Ovary (tissue), 9 donors: ENCODE measurements around the gene MYT1. TPM values are rescaled to one million over a fixed set of nuclear protein-coding genes. Genes with fewer than 3 reads are reported as not detected.
A peak's percentile ranks its signal among the peaks of the same experiment; 100 is the strongest.
"Not testable (repeated sequence)": the region's sequence is repeated elsewhere in the genome, so short reads cannot be mapped to it uniquely, and the experiment has no call there.

ENCODE experiments used
- DNase-seq, 5 donors: peaks; one replicate each; pipeline ENCODE4 v3.0.0-alpha.2; 2019 to 2020
- H3K27ac ChIP-seq, 2 donors: fragments of 200-600 bp; one replicate each; pipeline versions ENCODE4 v1.5.1 to v1.8.0; 2019 to 2022
- H3K27me3 ChIP-seq: fragments of 200-600 bp; one replicate; pipeline ENCODE4 v1.8.0; 2022
- H3K36me3 ChIP-seq: fragments of 200-600 bp; sonication (generic); one replicate; pipeline ENCODE4 v1.5.1; 2019
- H3K4me1 ChIP-seq: one replicate; pipeline ENCODE4 v1.8.1; 2013; ENCODE audit warnings: mild to moderate bottlenecking, moderate library complexity; ENCODE audit not compliant: insufficient read depth
- H3K4me3 ChIP-seq: fragments of 200-600 bp; sonication (generic); one replicate; pipeline ENCODE4 v1.5.1; 2017
- H3K9me3 ChIP-seq, 2 donors: fragments of 200-600 bp in 1 of 2; sonication (generic) in 1 of 2; one replicate each; pipeline versions ENCODE4 v1.5.1 to v1.8.1; 2013 to 2019; ENCODE audit warnings: mild to moderate bottlenecking in 1 of 2, moderate library complexity in 1 of 2
- EP300 ChIP-seq: sonication (generic); formaldehyde crosslinking; IDR thresholded peaks from one replicate; pipeline ENCODE4 v1.6.1; 2017; ENCODE audit warnings: antibody characterized with exemption
- POLR2A ChIP-seq: fragments of 450-650 bp; IDR thresholded peaks from one replicate; pipeline ENCODE4 v1.6.1; 2017; ENCODE audit warnings: antibody characterized with exemption, mild to moderate bottlenecking, moderate library complexity
- WGBS, 3 donors: extraction: QIAGEN DNeasy Blood & Tissue Kit in 1 of 3; methylation state at CpG; one replicate each; pipeline versions ENCODE4 v1.1.5 to v1.1.7; 2013 to 2017; 5-methylcytosine and 5-hydroxymethylcytosine counted together
- intact Hi-C, 4 donors: fragments of 100-400 bp; cut with DNase I; formaldehyde crosslinking; loops; one replicate each; pipeline versions ENCODE4 v1.11.0 to v1.15.1; 2022 to 2023
- polyA plus RNA-seq, 2 donors: library from polyadenylated mRNA; stranded (reverse); fragments of 200-250 nt in 1 of 2; fragments of 350-450 nt in 1 of 2; fragmentation: Illumina TruSeq in 1 of 2; extraction: RNeasy Lipid Tissue Mini Kit (QIAGEN cat#74804) in 1 of 2; gene quantifications; one replicate each; pipeline ENCODE4 v1.2.3, GENCODE V29; 2013 to 2014
- total RNA-seq, 7 donors: library from RNA; depleted of rRNA in 2 of 7; stranded (reverse); fragments of >200 nt in 2 of 7; fragmentation: NEBNext Ultra II Directional in 3 of 7; extraction: Animal tissue kit (Norgen Biotek cat#: 25700) in 3 of 7; gene quantifications; one replicate each; pipeline versions ENCODE4 v1.1.0 to v1.2.4, GENCODE V29; 2016 to 2023
- TF ChIP-seq, protein P1 (sequence below), 3 donors: fragments of 450-650 bp in 2 of 3; fragments of 200-600 bp in 1 of 3; IDR thresholded peaks; one replicate each; pipeline versions ENCODE4 v1.5.1 to v1.8.0; 2016 to 2022; ENCODE audit warnings: antibody characterized with exemption in 3 of 3, mild to moderate bottlenecking in 1 of 3
- donor health status: DM: no; HTN: no; CAD: no; lungs with moderate emphysema.
- donor health status: DM: no; HTN: no; CAD: no.
- donor health status: Bipolar disorder and iron deficiency.
- donor health status: DM: yes; HTN: yes; CAD: no.
- donor health status: DM: no; HTN: no; CAD: no.
- donor health status: DM: yes; HTN: yes; CAD: no.

MYT1 gene
- total and polyA plus RNA-seq, 9 donors = 0.05 to 0.25 (median 0.13) TPM; not detected in 1

DNA sequence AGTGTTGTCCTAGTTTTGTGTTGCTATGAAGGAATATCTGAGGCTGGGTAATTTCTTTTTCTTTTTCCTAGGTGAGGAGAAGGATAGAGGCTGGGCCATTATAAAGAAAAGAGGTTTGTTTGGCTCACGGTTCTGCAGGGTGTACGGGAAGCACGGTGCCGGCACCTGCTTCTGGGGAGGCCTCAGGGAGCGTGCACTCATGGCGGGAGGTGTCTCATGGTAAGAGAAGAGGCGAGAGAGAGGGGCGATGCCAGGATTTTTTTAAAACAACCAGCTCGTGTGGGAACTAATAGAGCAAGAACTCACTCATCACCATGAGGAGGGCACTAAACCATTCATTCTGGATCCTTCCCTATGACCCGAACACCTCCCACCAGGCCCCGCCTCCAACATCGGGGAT is 42.7 kb upstream of the MYT1 start:
- H3K27me3 ChIP-seq = no peaks in the 10 kb centered on the region
- H3K4me3 ChIP-seq = no peak overlapping the region
- 69 to 81% (median 75%) methylated on average over 12 of the region's 12 CpGs for WGBS, 3 donors
- H3K36me3 ChIP-seq = no peaks in the 10 kb centered on the region
- TF ChIP-seq EP300 (no peak), POLR2A (no peak)
- TF ChIP-seq, protein P1, sequence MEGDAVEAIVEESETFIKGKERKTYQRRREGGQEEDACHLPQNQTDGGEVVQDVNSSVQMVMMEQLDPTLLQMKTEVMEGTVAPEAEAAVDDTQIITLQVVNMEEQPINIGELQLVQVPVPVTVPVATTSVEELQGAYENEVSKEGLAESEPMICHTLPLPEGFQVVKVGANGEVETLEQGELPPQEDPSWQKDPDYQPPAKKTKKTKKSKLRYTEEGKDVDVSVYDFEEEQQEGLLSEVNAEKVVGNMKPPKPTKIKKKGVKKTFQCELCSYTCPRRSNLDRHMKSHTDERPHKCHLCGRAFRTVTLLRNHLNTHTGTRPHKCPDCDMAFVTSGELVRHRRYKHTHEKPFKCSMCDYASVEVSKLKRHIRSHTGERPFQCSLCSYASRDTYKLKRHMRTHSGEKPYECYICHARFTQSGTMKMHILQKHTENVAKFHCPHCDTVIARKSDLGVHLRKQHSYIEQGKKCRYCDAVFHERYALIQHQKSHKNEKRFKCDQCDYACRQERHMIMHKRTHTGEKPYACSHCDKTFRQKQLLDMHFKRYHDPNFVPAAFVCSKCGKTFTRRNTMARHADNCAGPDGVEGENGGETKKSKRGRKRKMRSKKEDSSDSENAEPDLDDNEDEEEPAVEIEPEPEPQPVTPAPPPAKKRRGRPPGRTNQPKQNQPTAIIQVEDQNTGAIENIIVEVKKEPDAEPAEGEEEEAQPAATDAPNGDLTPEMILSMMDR (IDR thresholded peaks at IDR 0.05) = no peak
- H3K4me1 ChIP-seq = peaks cover 2% of the 10 kb centered on the region
- intact Hi-C loops = no loop called here
- H3K9me3 ChIP-seq = no peaks in the 10 kb centered on the region
- H3K27ac ChIP-seq = no peak overlapping the region
- peak in 1 of 5 donors; percentile 11 for DNase-seq

DNA sequence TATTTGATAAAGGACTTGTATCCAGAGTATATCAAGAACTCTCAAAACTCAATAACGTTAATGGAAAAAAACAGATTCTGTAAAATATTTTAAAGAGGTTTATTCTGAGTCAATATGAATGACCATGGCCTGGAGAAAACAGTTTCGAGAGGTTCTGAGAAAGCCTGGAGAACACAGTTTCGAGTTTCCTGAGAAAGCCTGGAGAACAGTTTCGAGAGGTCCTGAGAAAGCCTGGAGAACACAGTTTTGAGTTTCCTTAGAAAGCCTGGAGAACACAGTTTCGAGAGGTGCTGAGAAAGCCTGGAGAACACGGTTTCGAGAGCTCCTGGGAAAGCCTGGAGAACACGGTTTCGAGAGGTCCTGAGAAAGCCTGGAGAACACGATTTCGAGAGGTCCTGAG is 41.3 kb upstream of the MYT1 start:
- H3K9me3 ChIP-seq, H3K4me3 ChIP-seq, H3K27me3 ChIP-seq, H3K27ac ChIP-seq, H3K4me1 ChIP-seq, H3K36me3 ChIP-seq, intact Hi-C loops: not testable (repeated sequence)
- peak in 1 of 5 donors; percentile 1 for DNase-seq
- 80 to 83% (median 83%) methylated on average over 11 of the region's 11 CpGs for WGBS, 3 donors

DNA sequence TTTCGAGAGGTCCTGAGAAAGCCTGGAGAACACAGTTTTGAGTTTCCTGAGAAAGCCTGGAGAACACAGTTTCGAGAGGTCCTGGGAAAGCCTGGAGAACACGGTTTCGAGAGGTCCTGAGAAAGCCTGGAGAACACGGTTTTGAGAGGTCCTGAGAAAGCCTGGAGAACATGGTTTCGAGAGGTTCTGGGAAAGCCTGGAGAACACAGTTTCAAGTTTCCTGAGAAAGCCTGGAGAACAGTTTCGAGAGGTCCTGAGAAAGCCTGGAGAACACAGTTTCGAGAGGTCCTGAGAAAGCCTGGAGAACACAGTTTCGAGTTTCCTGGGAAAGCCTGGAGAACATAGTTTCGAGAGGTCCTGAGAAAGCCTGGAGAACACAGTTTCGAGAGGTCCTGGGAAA is 40.7 kb upstream of the MYT1 start:
- WGBS, 3 donors = 83 to 88% (median 83%) methylated on average over 11 of the region's 11 CpGs
- peak in 1 of 5 donors; percentile 0 for DNase-seq
- H3K4me1 ChIP-seq, H3K27me3 ChIP-seq, H3K36me3 ChIP-seq, intact Hi-C loops, H3K9me3 ChIP-seq, H3K27ac ChIP-seq, H3K4me3 ChIP-seq: not testable (repeated sequence)

GRCh38 chr20:64129146-64129782 is 35.0 kb upstream of the MYT1 start:
- no peak overlapping the region for H3K4me3 ChIP-seq
- DNase-seq = no peak

GRCh38 chr20:64130271-64130670 is 34.0 kb upstream of the MYT1 start:
- H3K4me3 ChIP-seq = no peak overlapping the region
- WGBS, 3 donors = 51 to 62% (median 59%) methylated on average over 5 of the region's 5 CpGs
- H3K9me3 ChIP-seq = no peaks in the 10 kb centered on the region
- no peaks in the 10 kb centered on the region for H3K36me3 ChIP-seq
- H3K27ac ChIP-seq = no peak overlapping the region
- H3K4me1 ChIP-seq = no peaks in the 10 kb centered on the region
- H3K27me3 ChIP-seq = no peaks in the 10 kb centered on the region
- DNase-seq = no peak
- intact Hi-C loops = no loop called here
- TF ChIP-seq EP300 = no peak
- no peak for TF ChIP-seq POLR2A
- TF ChIP-seq, protein P1 (IDR thresholded peaks at IDR 0.05) = no peak

More at GRCh38 chr20:64129146-64129782, 35.0 kb upstream of the MYT1 start:
- Histone ChIP-seq H3K27ac (no peak overlapping the region), H3K9me3 (no peaks in the 10 kb centered on the region), H3K36me3 (no peaks in the 10 kb centered on the region), H3K4me1 (no peaks in the 10 kb centered on the region), H3K27me3 (no peaks in the 10 kb centered on the region)
- WGBS, 3 donors = 79 to 83% (median 80%) methylated on average over 11 of the region's 11 CpGs
- intact Hi-C loops = no loop called here
- TF ChIP-seq POLR2A (no peak), EP300 (no peak)
- TF ChIP-seq, protein P1 (IDR thresholded peaks at IDR 0.05) = no peak
